Left ventricle myocardium inferior (tissue), 1 donor: ENCODE results near the gene ELN. TPM values are rescaled to one million over a fixed set of nuclear protein-coding genes. Genes with fewer than 3 reads are reported as not detected.
A peak's percentile ranks its signal among the peaks of the same experiment; 100 is the strongest.

Experiments
- DNase-seq: peaks from one replicate; pipeline ENCODE4 v3.0.0-alpha.2; 2020
- H3K27ac ChIP-seq: fragments of 200-600 bp; replicated peaks from 2 replicates; pipeline ENCODE4 v1.8.0; 2021
- H3K27me3 ChIP-seq: fragments of 200-600 bp; 2 replicates; pipeline ENCODE4 v1.8.0; 2021; ENCODE audit warnings: low read depth
- H3K36me3 ChIP-seq: fragments of 200-600 bp; 2 replicates; pipeline ENCODE4 v1.8.0; 2021
- H3K4me1 ChIP-seq: fragments of 200-600 bp; 2 replicates; pipeline ENCODE4 v1.8.0; 2021
- H3K4me3 ChIP-seq: fragments of 200-600 bp; 2 replicates; pipeline ENCODE4 v1.8.0; 2021; ENCODE audit warnings: mild to moderate bottlenecking, moderate library complexity
- H3K9me3 ChIP-seq: fragments of 200-600 bp; replicated peaks from 2 replicates; pipeline ENCODE4 v1.8.0; 2021
- CTCF ChIP-seq: fragments of 200-600 bp; IDR thresholded peaks from 2 replicates; pipeline ENCODE4 v1.8.0; 2021; ENCODE audit warnings: antibody characterized with exemption, mild to moderate bottlenecking, borderline replicate concordance
- intact Hi-C: fragments of 100-400 bp; cut with micrococcal nuclease; formaldehyde crosslinking; loops from one replicate; pipeline ENCODE4 v1.11.0; 2022
- total RNA-seq: library from RNA; stranded (reverse); fragmentation: NEBNext Ultra II Directional; extraction: Animal tissue kit (Norgen Biotek cat#: 25700); gene quantifications from one replicate; pipeline ENCODE4 v1.2.1, GENCODE V29; 2021
- donor health status: DM: no; HTN: yes; CAD: no; lungs with severe emphysema.

The ELN gene
- total RNA-seq, 1 donor from 2014 or later: 51.6 TPM

DNA sequence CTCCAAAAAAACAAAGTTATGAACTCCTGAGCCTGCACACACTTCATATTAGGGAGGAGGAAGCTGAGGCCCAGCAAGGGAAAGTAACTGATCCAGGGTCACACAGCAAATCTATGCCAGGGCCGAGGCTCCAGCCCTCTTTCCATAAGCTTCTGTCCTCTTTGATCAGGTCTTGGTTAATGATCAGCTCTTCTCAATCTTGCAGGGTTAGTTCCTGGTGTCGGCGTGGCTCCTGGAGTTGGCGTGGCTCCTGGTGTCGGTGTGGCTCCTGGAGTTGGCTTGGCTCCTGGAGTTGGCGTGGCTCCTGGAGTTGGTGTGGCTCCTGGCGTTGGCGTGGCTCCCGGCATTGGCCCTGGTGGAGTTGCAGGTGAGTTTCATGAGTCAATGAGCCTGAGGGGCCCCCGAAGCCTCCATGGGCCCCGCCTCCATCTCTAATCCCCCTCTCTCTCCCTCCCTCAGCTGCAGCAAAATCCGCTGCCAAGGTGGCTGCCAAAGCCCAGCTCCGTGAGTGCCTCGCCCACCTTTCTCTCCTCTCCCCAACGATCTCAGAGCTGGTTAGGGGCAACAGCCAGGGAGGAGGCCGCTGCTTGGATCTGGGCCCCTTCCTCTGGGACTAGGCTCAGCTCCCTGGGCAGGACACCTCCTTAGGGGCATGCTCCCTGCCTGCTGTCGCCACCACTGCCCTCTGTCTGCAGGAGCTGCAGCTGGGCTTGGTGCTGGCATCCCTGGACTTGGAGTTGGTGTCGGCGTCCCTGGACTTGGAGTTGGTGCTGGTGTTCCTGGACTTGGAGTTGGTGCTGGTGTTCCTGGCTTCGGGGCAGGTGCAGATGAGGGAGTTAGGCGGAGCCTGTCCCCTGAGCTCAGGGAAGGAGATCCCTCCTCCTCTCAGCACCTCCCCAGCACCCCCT lies 32.0 kb downstream of the ELN start:
- Histone ChIP-seq H3K9me3 (no peaks in the 10 kb centered on the region), H3K4me3 (no peak overlapping the region), H3K27ac (no peak overlapping the region), H3K36me3 (peaks cover 40% of the 10 kb centered on the region), H3K4me1 (peaks cover 13% of the 10 kb centered on the region), H3K27me3 (no peaks in the 10 kb centered on the region)
- no peak for DNase-seq
- no peak for TF ChIP-seq CTCF
- intact Hi-C loops: no loop called here

GRCh38 chr7:74061840-74062539 lies 34.0 kb downstream of the ELN start:
- Histone ChIP-seq H3K27me3 (no peaks in the 10 kb centered on the region), H3K27ac (peak overlapping the region; percentile 78), H3K4me1 (peaks cover 13% of the 10 kb centered on the region), H3K36me3 (peaks cover 34% of the 10 kb centered on the region), H3K9me3 (no peaks in the 10 kb centered on the region), H3K4me3 (peak overlapping the region; percentile 36)
- no peak for TF ChIP-seq CTCF
- intact Hi-C loops: no loop called here
- peak; percentile 73 for DNase-seq

GRCh38 chr7:74063223-74063641 lies 35.3 kb downstream of the ELN start:
- Histone ChIP-seq H3K36me3 (peaks cover 28% of the 10 kb centered on the region), H3K9me3 (no peaks in the 10 kb centered on the region), H3K4me3 (no peak overlapping the region), H3K27ac (no peak overlapping the region), H3K27me3 (no peaks in the 10 kb centered on the region), H3K4me1 (peaks cover 13% of the 10 kb centered on the region)
- DNase-seq: no peak
- intact Hi-C loops: no loop called here
- no peak for TF ChIP-seq CTCF

- no peak overlapping the region for H3K27ac ChIP-seq
- H3K36me3 ChIP-seq: peaks cover 28% of the 10 kb centered on the region
- intact Hi-C loops: no loop called here
Observed at GRCh38 chr7:74063646-74064045, 35.7 kb downstream of the ELN start.

GRCh38 chr7:74064696-74065095 lies 36.7 kb downstream of the ELN start:
- Histone ChIP-seq H3K36me3 (peaks cover 28% of the 10 kb centered on the region), H3K9me3 (no peaks in the 10 kb centered on the region), H3K27ac (no peak overlapping the region), H3K27me3 (no peaks in the 10 kb centered on the region), H3K4me1 (peaks cover 13% of the 10 kb centered on the region), H3K4me3 (no peak overlapping the region)
- TF ChIP-seq CTCF: no peak
- DNase-seq: no peak
- intact Hi-C loops: no loop called here

More at GRCh38 chr7:74063646-74064045, 35.7 kb downstream of the ELN start:
- no peak for TF ChIP-seq CTCF
- Histone ChIP-seq H3K9me3 (no peaks in the 10 kb centered on the region), H3K27me3 (no peaks in the 10 kb centered on the region), H3K4me3 (no peak overlapping the region), H3K4me1 (peaks cover 13% of the 10 kb centered on the region)
- DNase-seq: no peak
